ENCODE data around the gene PCDH17. TPM values are rescaled to one million over a fixed set of nuclear protein-coding genes. Genes with fewer than 3 reads are reported as not detected.

Gene PCDH17
- total and polyA plus RNA-seq, 2 of the 8 experiments (the other 6 are each of a cell fraction or from before 2014, with no cell fraction given) = 0.20 to 0.60 TPM

GRCh38 chr13:57583529-57583928, 48.0 kb upstream of the PCDH17 start (continued):
- TF ChIP-seq TCF12 (IDR thresholded peaks at IDR 0.05; ENCODE audit: low read depth, low read length) (no peak), TAF1 (IDR thresholded peaks at IDR 0.05; ENCODE audit: low read depth, low read length) (no peak)

Data from H1 (cell line).